ENCODE data around the gene NRXN2.

NRXN2 gene

DNA sequence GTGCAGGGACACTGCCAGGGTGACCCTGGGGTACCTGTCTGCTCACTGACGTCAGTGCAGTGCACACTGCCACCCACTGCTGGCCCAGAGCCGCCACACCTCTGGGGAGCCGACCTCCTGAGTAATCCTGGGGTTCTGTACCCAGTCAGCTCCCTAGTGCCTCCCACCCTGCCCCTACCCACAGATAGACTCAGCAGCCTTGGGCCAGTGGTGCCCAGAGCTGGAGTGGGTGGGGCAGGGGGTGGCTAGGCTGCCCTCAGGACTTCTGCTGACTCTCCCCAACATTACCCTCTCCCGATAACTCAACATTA is 5.8 kb downstream of the NRXN2 start:
- no peak overlapping the region for H3K4me3 Mint-ChIP-seq
- no peak for DNase-seq
- peaks cover 6% of the 10 kb centered on the region for H3K4me1 Mint-ChIP-seq
- no peaks in the 10 kb centered on the region for H3K36me3 Mint-ChIP-seq
- H3K27me3 Mint-ChIP-seq: peaks cover 93% of the 10 kb centered on the region
- CTCF ChIA-PET: interaction anchor here (0.7 to 2.2 kb wide), 2 partner anchors 14 to 28 kb away, joined by 3 to 11 read pairs; no protein-coding TSS in a partner anchor
- no peaks in the 10 kb centered on the region for H3K9me3 Mint-ChIP-seq
- no peak overlapping the region for H3K27ac Mint-ChIP-seq

GRCh38 chr11:64716473-64717267 is 6.3 kb downstream of the NRXN2 start:
- Mint-ChIP-seq H3K4me3 (no peak overlapping the region), H3K4me1 (peaks cover 11% of the 10 kb centered on the region), H3K36me3 (no peaks in the 10 kb centered on the region), H3K27ac (no peak overlapping the region), H3K27me3 (peaks cover 93% of the 10 kb centered on the region), H3K9me3 (no peaks in the 10 kb centered on the region)
- DNase-seq: no peak
- CTCF ChIA-PET: interaction anchor here (0.6 to 2.2 kb wide), 4 partner anchors 12 to 67 kb away, joined by 3 to 11 read pairs (median 3); no protein-coding TSS in a partner anchor

DNA sequence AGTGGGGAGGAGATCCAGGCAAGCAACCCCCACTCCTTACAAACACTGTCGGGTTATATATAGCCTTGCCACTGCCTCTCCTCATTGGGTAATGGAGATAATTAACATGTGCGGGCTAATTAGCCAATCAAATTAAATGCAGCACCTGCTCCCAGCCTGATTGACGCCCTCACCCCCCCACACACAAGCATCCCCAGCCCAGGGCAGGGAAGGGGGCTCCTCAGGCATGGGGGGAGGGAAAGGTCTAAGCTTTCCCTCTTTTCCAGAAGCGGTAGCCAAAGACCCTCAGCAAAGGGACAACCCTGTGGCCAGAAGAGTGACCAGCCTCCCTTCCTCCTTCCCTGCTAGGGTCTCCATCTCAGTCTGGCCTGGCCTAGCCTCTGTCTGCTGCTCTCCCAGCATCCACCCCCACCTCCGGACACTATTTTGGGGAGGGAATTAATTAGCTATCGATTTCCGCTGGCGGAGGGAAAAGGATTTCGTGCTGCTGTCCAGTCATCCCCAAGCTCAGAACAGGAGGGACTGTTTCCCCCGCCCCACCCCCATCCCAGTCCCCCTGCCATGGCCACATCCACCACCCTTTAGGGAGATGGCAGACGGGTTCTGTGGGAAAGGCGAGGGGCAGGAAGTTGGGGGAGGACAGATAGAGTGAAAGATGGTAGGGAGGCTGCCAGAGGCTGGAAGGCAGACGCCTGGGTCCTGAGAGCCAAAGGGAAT is 7.1 kb downstream of the NRXN2 start:
- Mint-ChIP-seq H3K4me1 (peaks cover 16% of the 10 kb centered on the region), H3K4me3 (no peak overlapping the region), H3K36me3 (no peaks in the 10 kb centered on the region), H3K9me3 (no peaks in the 10 kb centered on the region), H3K27ac (no peak overlapping the region), H3K27me3 (peaks cover 93% of the 10 kb centered on the region)
- no peak for DNase-seq
- CTCF ChIA-PET: interaction anchor here (0.6 to 2.2 kb wide), 3 partner anchors 12 to 66 kb away, joined by 3 to 11 read pairs (median 3); no protein-coding TSS in a partner anchor

- DNase-seq: no peak
- peaks cover 93% of the 10 kb centered on the region for H3K27me3 Mint-ChIP-seq
- H3K4me3 Mint-ChIP-seq: no peak overlapping the region
- CTCF ChIA-PET: interaction anchor here (1.8 to 2.2 kb wide), 2 partner anchors 11 to 26 kb away, joined by 5 to 11 read pairs; no protein-coding TSS in a partner anchor
- no peaks in the 10 kb centered on the region for H3K9me3 Mint-ChIP-seq
- H3K4me1 Mint-ChIP-seq: peaks cover 19% of the 10 kb centered on the region
- H3K36me3 Mint-ChIP-seq: no peaks in the 10 kb centered on the region
- no peak overlapping the region for H3K27ac Mint-ChIP-seq
Measured at GRCh38 chr11:64715110-64715509, 7.9 kb downstream of the NRXN2 start.

DNA sequence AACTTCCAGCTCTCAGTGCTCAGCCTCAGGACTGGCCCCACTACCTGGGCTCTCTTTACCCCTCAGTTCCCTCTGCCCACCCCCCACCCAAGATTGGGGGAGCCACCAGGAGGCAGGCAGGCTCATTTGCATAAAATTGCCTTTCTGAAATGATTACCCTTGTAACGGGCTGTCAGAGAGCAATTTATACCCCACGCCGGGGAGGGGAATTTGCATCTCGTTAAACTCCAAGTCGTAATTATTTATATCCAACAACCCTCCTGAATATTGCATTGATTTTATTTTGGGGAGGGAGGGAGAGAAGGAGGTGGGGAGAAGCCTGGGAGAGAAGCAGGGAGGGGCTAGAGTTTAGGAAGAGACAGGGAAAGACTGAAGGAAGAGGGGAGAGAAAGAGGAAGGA is 8.3 kb downstream of the NRXN2 start:
- H3K27me3 Mint-ChIP-seq: peaks cover 93% of the 10 kb centered on the region
- no peak for DNase-seq
- no peak overlapping the region for H3K4me3 Mint-ChIP-seq
- H3K9me3 Mint-ChIP-seq: no peaks in the 10 kb centered on the region
- H3K27ac Mint-ChIP-seq: no peak overlapping the region
- CTCF ChIA-PET: interaction anchor here (0.8 to 1.8 kb wide), 2 partner anchors 11 to 16 kb away, joined by 3 to 5 read pairs; no protein-coding TSS in a partner anchor
- peaks cover 19% of the 10 kb centered on the region for H3K4me1 Mint-ChIP-seq
- H3K36me3 Mint-ChIP-seq: no peaks in the 10 kb centered on the region

DNA sequence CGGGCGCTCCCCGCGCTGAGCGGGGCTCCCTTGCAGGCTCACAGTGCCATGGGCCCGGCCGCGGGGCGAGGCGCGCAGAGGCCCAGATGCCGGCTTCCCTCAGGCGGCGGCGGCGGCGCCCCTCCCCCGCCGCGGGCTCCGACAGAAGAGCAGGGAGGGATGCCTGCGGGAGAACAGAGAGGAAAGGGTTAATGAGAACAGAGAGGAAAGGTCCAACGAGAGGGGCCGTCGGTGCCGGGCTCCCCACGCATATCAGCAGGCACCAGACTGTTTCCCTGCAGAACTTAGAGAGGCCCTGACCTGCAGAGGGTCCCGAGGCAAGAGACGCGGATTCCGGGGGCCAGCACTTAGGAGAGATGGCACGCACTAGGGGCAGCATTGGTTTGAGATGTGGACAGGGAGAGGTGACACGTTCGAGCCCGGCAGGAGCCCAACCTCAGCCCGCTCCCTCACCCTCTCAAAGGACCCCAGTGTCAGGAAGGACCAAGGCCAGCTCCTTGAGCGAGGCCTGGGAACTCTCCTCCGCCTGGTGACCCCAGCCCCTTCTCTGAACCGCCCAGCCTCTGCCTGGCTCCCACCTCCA is 9.1 kb downstream of the NRXN2 start:
- CTCF ChIA-PET: interaction anchor here (0.8 to 1.8 kb wide), 2 partner anchors 10 to 15 kb away, joined by 3 to 5 read pairs; no protein-coding TSS in a partner anchor
- Mint-ChIP-seq H3K9me3 (no peaks in the 10 kb centered on the region), H3K36me3 (no peaks in the 10 kb centered on the region), H3K4me3 (no peak overlapping the region), H3K27ac (no peak overlapping the region), H3K27me3 (peaks cover 95% of the 10 kb centered on the region), H3K4me1 (peaks cover 19% of the 10 kb centered on the region)
- DNase-seq: no peak

DNA sequence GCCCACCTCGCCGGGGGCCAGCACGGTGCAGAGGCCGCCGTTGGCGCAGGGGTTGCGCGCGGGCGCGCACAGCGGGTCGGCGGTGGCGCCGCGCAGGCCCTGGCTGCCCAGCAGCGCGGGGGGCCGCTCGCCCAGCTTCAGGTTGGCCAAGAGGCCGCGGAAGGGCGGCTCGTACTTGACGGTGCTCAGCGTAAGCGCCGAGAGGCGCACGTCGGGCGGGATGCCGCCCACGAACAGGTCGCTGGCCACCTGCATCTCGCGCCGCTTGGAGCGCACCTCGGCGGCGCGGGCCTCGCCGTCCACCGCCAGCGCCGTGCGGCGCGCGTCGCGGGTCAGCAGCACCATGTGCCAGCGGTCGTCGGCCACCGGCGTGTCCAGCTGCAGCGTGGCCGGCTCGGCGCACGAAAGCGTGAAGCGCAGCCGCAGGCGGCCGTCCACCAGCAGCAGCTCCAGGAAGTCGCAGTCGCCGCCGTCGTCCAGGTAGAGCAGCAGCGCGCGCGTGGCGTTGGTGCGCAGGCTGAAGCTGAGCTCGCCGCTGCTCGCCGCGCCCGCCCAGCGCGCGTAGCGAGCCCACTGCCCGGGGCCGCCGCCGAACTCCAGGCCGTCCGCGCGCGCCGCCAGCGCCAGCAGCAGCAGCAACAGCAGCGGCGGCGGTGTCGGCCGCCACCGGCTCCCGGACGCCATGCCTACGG is 9.8 kb downstream of the NRXN2 start:
- peak; percentile 50 for DNase-seq
- no peaks in the 10 kb centered on the region for H3K36me3 Mint-ChIP-seq
- no peaks in the 10 kb centered on the region for H3K9me3 Mint-ChIP-seq
- no peak overlapping the region for H3K27ac Mint-ChIP-seq
- H3K4me3 Mint-ChIP-seq: no peak overlapping the region
- H3K4me1 Mint-ChIP-seq: peaks cover 19% of the 10 kb centered on the region
- CTCF ChIA-PET: no interaction called here
- peaks cover 92% of the 10 kb centered on the region for H3K27me3 Mint-ChIP-seq

GRCh38 chr11:64712430-64713015 is 10.5 kb downstream of the NRXN2 start:
- Mint-ChIP-seq H3K36me3 (no peaks in the 10 kb centered on the region), H3K27me3 (peaks cover 91% of the 10 kb centered on the region), H3K4me3 (no peak overlapping the region), H3K27ac (no peak overlapping the region), H3K9me3 (no peaks in the 10 kb centered on the region), H3K4me1 (peaks cover 19% of the 10 kb centered on the region)
- CTCF ChIA-PET: no interaction called here
- no peak for DNase-seq

DNA sequence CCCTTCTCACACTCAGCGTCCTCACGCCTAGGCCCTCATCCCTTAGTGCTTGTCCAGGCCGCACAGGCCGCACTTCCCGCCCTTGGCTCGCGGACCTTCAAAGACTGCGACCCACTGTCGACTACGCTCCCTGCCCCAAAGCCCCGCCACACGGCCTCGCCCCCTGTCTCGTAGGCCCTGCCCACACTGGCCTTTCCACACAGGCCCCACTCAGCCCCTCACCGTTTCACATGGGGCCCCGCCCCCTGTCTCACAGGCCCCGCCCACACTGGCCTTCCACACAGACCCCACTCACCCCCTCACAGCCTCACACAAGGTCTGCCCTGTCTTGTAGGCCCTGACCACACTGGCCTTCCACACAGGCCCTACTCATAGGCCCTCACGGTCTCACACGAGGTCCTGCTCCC is 11.0 kb downstream of the NRXN2 start:
- Mint-ChIP-seq H3K4me1 (peaks cover 19% of the 10 kb centered on the region), H3K9me3 (no peaks in the 10 kb centered on the region), H3K27ac (no peak overlapping the region), H3K4me3 (no peak overlapping the region), H3K27me3 (peaks cover 86% of the 10 kb centered on the region), H3K36me3 (no peaks in the 10 kb centered on the region)
- no peak for DNase-seq
- CTCF ChIA-PET: no interaction called here

- Mint-ChIP-seq H3K9me3 (no peaks in the 10 kb centered on the region), H3K4me1 (peaks cover 19% of the 10 kb centered on the region), H3K27me3 (peaks cover 79% of the 10 kb centered on the region), H3K4me3 (no peak overlapping the region), H3K36me3 (no peaks in the 10 kb centered on the region), H3K27ac (no peak overlapping the region)
- CTCF ChIA-PET: no interaction called here
- no peak for DNase-seq
Measured at GRCh38 chr11:64711138-64711955, 11.7 kb downstream of the NRXN2 start.

DNA sequence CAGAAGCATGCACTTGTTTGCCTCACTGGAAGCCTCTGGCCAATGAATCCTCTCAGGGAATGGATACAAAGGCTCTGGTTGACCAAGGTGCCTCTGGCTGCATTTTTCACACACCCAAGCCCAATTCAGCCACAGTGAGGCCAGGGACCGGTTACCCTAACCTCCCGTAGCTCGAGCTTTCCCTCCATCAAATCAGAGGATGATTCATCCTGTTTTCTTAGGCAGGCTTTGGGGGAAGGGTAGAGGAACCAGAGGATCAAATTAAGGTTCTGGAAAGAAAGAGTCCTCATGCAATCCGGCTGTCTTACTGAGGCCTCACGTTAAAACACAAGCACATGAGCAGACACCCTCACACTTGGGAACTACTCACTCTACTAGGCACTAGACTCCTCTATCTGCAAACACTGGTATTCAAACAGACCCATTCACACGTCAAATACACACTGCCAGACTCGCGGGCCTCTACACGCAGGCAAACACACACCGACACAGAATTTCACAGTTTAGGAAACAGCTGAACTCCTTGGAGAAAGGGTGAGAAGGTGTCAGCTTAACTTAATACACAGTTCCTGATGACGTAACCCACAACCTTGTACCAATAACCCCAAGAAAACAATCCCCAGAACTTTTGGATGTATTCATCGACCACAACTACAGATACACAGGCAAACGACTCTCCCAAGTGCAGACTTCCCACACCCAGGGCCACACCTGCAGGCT is 12.4 kb downstream of the NRXN2 start:
- CTCF ChIA-PET: interaction anchor here (0.6 kb wide), 1 partner anchor 18 kb away, joined by 3 read pairs; no protein-coding TSS in a partner anchor
- peaks cover 75% of the 10 kb centered on the region for H3K27me3 Mint-ChIP-seq
- H3K4me1 Mint-ChIP-seq: peaks cover 19% of the 10 kb centered on the region
- no peak for DNase-seq
- no peak overlapping the region for H3K27ac Mint-ChIP-seq
- H3K36me3 Mint-ChIP-seq: no peaks in the 10 kb centered on the region
- H3K9me3 Mint-ChIP-seq: no peaks in the 10 kb centered on the region
- no peak overlapping the region for H3K4me3 Mint-ChIP-seq

DNA sequence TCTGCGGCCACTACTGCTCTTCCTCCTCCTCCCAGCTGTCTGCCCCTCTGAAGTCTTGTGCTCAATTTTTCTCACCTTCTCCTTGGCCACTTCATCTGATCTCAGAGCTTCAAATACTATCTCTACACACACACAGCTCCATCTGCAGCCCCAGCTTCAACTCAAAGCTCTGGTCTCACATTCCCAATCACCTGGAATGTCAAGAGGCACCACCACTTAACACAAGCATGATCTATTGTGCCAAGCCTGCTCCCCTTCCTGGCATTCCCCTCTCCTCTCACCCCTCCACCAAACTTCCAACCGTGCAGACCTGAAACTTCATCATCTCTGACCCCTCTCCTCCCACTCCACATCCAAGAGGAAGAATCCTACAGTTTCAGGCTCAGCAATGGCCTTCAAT is 17.5 kb downstream of the NRXN2 start:
- no peak overlapping the region for H3K27ac Mint-ChIP-seq
- peaks cover 57% of the 10 kb centered on the region for H3K27me3 Mint-ChIP-seq
- H3K9me3 Mint-ChIP-seq: no peaks in the 10 kb centered on the region
- H3K4me3 Mint-ChIP-seq: no peak overlapping the region
- no peaks in the 10 kb centered on the region for H3K36me3 Mint-ChIP-seq
- DNase-seq: no peak
- no peaks in the 10 kb centered on the region for H3K4me1 Mint-ChIP-seq
- CTCF ChIA-PET: interaction anchor here (0.6 to 2.4 kb wide), 5 partner anchors 8 to 55 kb away, joined by 3 to 21 read pairs (median 3); no protein-coding TSS in a partner anchor

All from activated naive CD4-positive, alpha-beta T cell treated with anti-CD3 and anti-CD28 coated beads, Interleukin-2, amount 10 ng/mL, durations not matched to agents 7 days and 5 days (primary cell).